HEK293 (cell line): ENCODE results near the gene TARS2.

Experiments
- CTCF ChIA-PET: fragments of 350-600 bp; formaldehyde crosslinking; extraction: SDS; loops from one replicate; lab custom pipeline; 2021; ENCODE audit warnings: antibody characterized with exemption; lab: Yijun Ruan, JAX
- POLR2A ChIA-PET: fragments of 300-600 bp; formaldehyde crosslinking; extraction: SDS; loops from one replicate; lab custom pipeline; 2020; ENCODE audit warnings: antibody characterized with exemption, inconsistent platforms; lab: Yijun Ruan, JAX
- H3K27ac ChIP-seq: fragments of 200-500 bp; sonication (Bioruptor generic); 2 replicates; pipeline ENCODE4 v1.5.1; 2014; ENCODE audit warnings: low read depth, low read length, control low read depth, inconsistent platforms; ENCODE audit errors: extremely low read depth
- H3K36me3 ChIP-seq, 2 experiments: fragments of 200-500 bp in 1 of 2; sonication (Bioruptor generic) in 1 of 2; 1 replicate in 1 of 2; 2 replicates in 1 of 2; pipeline ENCODE4 v1.5.1; 2014 to 2017; ENCODE audit warnings: inconsistent platforms in 2 of 2, low read length in 2 of 2; ENCODE audit not compliant: control insufficient read depth in 2 of 2, insufficient read depth in 1 of 2
- H3K4me1 ChIP-seq: fragments of 200-500 bp; sonication (Bioruptor generic); 2 replicates; pipeline ENCODE4 v1.5.1; 2014; ENCODE audit warnings: mild to moderate bottlenecking, low read length, inconsistent platforms; ENCODE audit not compliant: control insufficient read depth, insufficient read depth
- H3K4me3 ChIP-seq: 2 replicates; pipeline ENCODE4 v1.5.1; 2011; ENCODE audit warnings: low read depth, mild to moderate bottlenecking, control low read depth, low read length, moderate library complexity
- H3K9me3 ChIP-seq: fragments of 200-500 bp; sonication (Bioruptor generic); 2 replicates; pipeline ENCODE4 v1.5.1; 2014; ENCODE audit warnings: low read depth, low read length, inconsistent platforms; ENCODE audit not compliant: control insufficient read depth, insufficient read depth
- GLI4 ChIP-seq: fragments of 450-650 bp; formaldehyde crosslinking; IDR thresholded peaks from 2 replicates; pipeline ENCODE4 v1.5.1; 2016; ENCODE audit warnings: missing biosample characterization, missing genetic modification characterization
- SCRT2 ChIP-seq: fragments of 450-650 bp; formaldehyde crosslinking; IDR thresholded peaks from 2 replicates; pipeline ENCODE4 v1.5.1; 2016; ENCODE audit warnings: missing biosample characterization, missing genetic modification characterization
- SP3 ChIP-seq: fragments of 450-650 bp; formaldehyde crosslinking; IDR thresholded peaks from 2 replicates; pipeline ENCODE4 v1.5.1; 2016; ENCODE audit warnings: missing biosample characterization, missing genetic modification characterization
- SP7 ChIP-seq: fragments of 450-650 bp; formaldehyde crosslinking; IDR thresholded peaks from 2 replicates; pipeline ENCODE4 v1.5.1; 2016; ENCODE audit warnings: missing biosample characterization, missing genetic modification characterization
- ZBTB48 ChIP-seq: fragments of 450-650 bp; formaldehyde crosslinking; IDR thresholded peaks from 2 replicates; pipeline ENCODE4 v1.5.1; 2016; ENCODE audit warnings: missing biosample characterization, missing genetic modification characterization
- ZNF19 ChIP-seq: fragments of 450-650 bp; formaldehyde crosslinking; IDR thresholded peaks from 2 replicates; pipeline ENCODE4; 2016; ENCODE audit warnings: missing biosample characterization, missing genetic modification characterization, low read depth
- ZNF239 ChIP-seq: fragments of 450-650 bp; formaldehyde crosslinking; IDR thresholded peaks from 2 replicates; pipeline ENCODE4 v1.5.1; 2016; ENCODE audit warnings: missing biosample characterization, missing genetic modification characterization
- ZNF24 ChIP-seq: fragments of 450-650 bp; formaldehyde crosslinking; IDR thresholded peaks from 2 replicates; pipeline ENCODE4 v1.5.1; 2016; ENCODE audit warnings: missing biosample characterization, missing genetic modification characterization
- ZNF248 ChIP-seq: fragments of 450-650 bp; formaldehyde crosslinking; IDR thresholded peaks from 2 replicates; pipeline ENCODE4 v1.5.1; 2017; ENCODE audit warnings: missing biosample characterization, missing genetic modification characterization
- ZNF341 ChIP-seq: fragments of 450-650 bp; formaldehyde crosslinking; IDR thresholded peaks from 2 replicates; pipeline ENCODE4; 2016; ENCODE audit warnings: low read depth, missing biosample characterization, missing genetic modification characterization
- ZNF473 ChIP-seq: fragments of 450-650 bp; formaldehyde crosslinking; IDR thresholded peaks from 2 replicates; pipeline ENCODE4 v1.5.1; 2017; ENCODE audit warnings: missing biosample characterization, missing genetic modification characterization
- ZNF561 ChIP-seq: fragments of 450-650 bp; IDR thresholded peaks from 2 replicates; pipeline ENCODE4 v1.5.1; 2018; ENCODE audit warnings: missing biosample characterization, missing genetic modification characterization, borderline replicate concordance
- ZNF571 ChIP-seq: fragments of 450-650 bp; formaldehyde crosslinking; IDR thresholded peaks from 2 replicates; pipeline ENCODE4 v1.5.0; 2017; ENCODE audit warnings: missing biosample characterization, missing genetic modification characterization
- ZNF596 ChIP-seq: fragments of 450-650 bp; IDR thresholded peaks from 2 replicates; pipeline ENCODE4 v1.5.0; 2018; ENCODE audit warnings: missing biosample characterization, mild to moderate bottlenecking, missing genetic modification characterization, moderate library complexity
- ZNF600 ChIP-seq: fragments of 450-650 bp; formaldehyde crosslinking; IDR thresholded peaks from 2 replicates; pipeline ENCODE4 v1.5.1; 2016; ENCODE audit warnings: missing biosample characterization, missing genetic modification characterization
- ZNF658 ChIP-seq: fragments of 450-650 bp; formaldehyde crosslinking; IDR thresholded peaks from 2 replicates; pipeline ENCODE4; 2016; ENCODE audit warnings: missing biosample characterization, missing genetic modification characterization
- TF ChIP-seq, protein P1 (sequence below): fragments of 450-650 bp; formaldehyde crosslinking; IDR thresholded peaks from 2 replicates; pipeline ENCODE4 v1.5.1; 2017; ENCODE audit warnings: missing biosample characterization, missing genetic modification characterization
- TF ChIP-seq, protein P2 (sequence below): fragments of 450-650 bp; formaldehyde crosslinking; IDR thresholded peaks from 2 replicates; pipeline ENCODE4 v1.5.1; 2016; ENCODE audit warnings: missing biosample characterization, missing genetic modification characterization
- TF ChIP-seq, protein P3 (sequence below): fragments of 450-650 bp; formaldehyde crosslinking; IDR thresholded peaks from 2 replicates; pipeline ENCODE4 v1.5.1; 2016; ENCODE audit warnings: missing biosample characterization, missing genetic modification characterization
- TF ChIP-seq, protein P4 (sequence below): fragments of 450-650 bp; formaldehyde crosslinking; IDR thresholded peaks from 2 replicates; pipeline ENCODE4; 2016; ENCODE audit warnings: missing biosample characterization, missing genetic modification characterization
- TF ChIP-seq, protein P5 (sequence below): fragments of 450-650 bp; formaldehyde crosslinking; IDR thresholded peaks from 2 replicates; pipeline ENCODE4 v1.5.1; 2016; ENCODE audit warnings: missing biosample characterization, missing genetic modification characterization
- TF ChIP-seq, protein P6 (sequence below): fragments of 450-650 bp; formaldehyde crosslinking; IDR thresholded peaks from 2 replicates; pipeline ENCODE4 v1.5.1; 2017; ENCODE audit warnings: missing biosample characterization, missing genetic modification characterization

The TARS2 gene

DNA sequence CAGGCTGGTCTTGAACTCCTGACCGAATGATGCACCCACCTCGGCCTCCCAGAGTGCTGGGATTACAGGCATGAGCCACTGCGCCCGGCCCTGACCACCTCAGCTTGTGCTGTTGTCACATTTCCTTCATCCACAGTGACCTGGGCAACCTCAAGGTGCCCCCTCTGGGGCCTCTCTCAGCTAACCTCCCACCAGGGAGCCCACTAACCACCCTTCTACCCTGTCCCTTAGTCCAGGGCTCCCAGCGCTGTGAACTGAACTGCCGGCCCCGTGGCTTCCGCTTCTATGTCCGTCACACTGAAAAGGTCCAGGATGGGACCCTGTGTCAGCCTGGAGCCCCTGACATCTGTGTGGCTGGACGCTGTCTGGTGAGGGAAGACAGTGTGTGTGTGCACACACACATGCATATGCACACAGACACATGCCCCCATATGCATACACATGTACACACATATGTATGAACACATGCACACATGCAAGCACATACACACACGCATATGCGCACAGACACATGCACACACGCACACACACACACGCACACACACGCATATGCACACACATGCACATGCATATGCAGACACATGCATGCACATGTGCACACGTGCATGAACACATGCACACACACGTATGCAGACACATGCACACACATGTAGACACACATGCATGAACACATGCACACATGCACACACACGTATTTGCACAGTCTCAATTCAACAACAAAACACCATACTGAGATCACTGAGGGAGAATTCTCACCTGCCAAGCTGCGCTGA is 68.2 kb downstream of the TARS2 start:
- Histone ChIP-seq H3K27ac (no peak overlapping the region), H3K36me3 (peaks cover 0 to 6% of the 10 kb centered on the region in 2 experiments; a peak in 1 of 3 replicates)
- POLR2A ChIA-PET, result interaction anchor here (0.6 kb wide), 1 partner anchor 22 kb away, joined by 6 read pairs; no protein-coding TSS in a partner anchor
- TF ChIP-seq, protein P1, sequence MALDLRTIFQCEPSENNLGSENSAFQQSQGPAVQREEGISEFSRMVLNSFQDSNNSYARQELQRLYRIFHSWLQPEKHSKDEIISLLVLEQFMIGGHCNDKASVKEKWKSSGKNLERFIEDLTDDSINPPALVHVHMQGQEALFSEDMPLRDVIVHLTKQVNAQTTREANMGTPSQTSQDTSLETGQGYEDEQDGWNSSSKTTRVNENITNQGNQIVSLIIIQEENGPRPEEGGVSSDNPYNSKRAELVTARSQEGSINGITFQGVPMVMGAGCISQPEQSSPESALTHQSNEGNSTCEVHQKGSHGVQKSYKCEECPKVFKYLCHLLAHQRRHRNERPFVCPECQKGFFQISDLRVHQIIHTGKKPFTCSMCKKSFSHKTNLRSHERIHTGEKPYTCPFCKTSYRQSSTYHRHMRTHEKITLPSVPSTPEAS (tag by site-specific recombination), result peak; percentile 89
- no peak for TF ChIP-seq ZNF239
- TF ChIP-seq ZNF473 (tag by site-specific recombination), result no peak
- TF ChIP-seq, protein P2, sequence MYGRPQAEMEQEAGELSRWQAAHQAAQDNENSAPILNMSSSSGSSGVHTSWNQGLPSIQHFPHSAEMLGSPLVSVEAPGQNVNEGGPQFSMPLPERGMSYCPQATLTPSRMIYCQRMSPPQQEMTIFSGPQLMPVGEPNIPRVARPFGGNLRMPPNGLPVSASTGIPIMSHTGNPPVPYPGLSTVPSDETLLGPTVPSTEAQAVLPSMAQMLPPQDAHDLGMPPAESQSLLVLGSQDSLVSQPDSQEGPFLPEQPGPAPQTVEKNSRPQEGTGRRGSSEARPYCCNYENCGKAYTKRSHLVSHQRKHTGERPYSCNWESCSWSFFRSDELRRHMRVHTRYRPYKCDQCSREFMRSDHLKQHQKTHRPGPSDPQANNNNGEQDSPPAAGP (tag by site-specific recombination), result no peak
- no peak for TF ChIP-seq ZNF571
- no peak for TF ChIP-seq GLI4
- TF ChIP-seq, all 188 proteins: peak for 1
- Histone ChIP-seq H3K4me3 (no peak overlapping the region), H3K4me1 (no peaks in the 10 kb centered on the region), H3K9me3 (no peaks in the 10 kb centered on the region)
- CTCF ChIA-PET, result interaction anchor here (0.6 to 1.0 kb wide), 2 partner anchors 10 to 284 kb away, joined by 3 read pairs; no protein-coding TSS in a partner anchor

DNA sequence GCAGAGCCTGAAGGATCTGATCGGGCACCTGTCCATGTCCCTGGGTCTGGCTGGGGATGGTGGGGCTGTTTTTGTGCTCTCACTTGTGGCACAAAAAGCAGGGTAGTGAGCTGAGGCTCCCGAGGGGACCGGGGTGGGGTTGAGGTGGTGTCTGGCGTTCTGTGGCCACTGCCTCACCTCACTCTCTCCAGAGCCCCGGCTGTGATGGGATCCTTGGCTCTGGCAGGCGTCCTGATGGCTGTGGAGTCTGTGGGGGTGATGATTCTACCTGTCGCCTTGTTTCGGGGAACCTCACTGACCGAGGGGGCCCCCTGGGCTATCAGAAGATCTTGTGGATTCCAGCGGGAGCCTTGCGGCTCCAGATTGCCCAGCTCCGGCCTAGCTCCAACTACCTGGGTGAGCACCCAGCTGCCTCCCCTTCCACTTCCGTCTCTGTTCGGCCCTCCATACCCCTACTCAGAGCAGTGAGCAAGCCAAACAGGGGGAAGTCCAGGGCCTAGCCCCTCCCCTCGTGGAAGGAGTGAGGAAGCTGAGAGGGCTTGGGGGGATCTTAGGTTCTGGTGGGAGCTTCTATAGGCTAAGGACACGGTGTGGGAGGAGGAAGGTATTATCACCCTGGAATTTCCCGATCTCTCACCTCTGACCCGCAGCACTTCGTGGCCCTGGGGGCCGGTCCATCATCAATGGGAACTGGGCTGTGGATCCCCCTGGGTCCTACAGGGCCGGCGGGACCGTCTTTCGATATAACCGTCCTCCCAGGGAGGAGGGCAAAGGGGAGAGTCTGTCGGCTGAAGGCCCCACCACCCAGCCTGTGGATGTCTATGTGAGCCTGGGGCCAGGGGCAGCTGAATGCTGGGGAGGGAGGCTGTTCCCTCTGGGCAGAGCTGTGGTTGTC is 69.0 kb downstream of the TARS2 start:
- Histone ChIP-seq H3K36me3 (peaks cover 0 to 6% of the 10 kb centered on the region in 2 experiments; a peak in 1 of 3 replicates), H3K9me3 (no peaks in the 10 kb centered on the region), H3K4me1 (no peaks in the 10 kb centered on the region), H3K27ac (no peak overlapping the region), H3K4me3 (no peak overlapping the region)
- ChIA-PET CTCF (interaction anchor here (0.6 kb wide), 2 partner anchors 8 to 283 kb away, joined by 3 read pairs; no protein-coding TSS in a partner anchor), POLR2A (interaction anchor here (1.3 to 1.5 kb wide), 2 partner anchors 23 to 73 kb away, joined by 3 to 4 read pairs; partner anchors contain the start of genes ENSA and MCL1)
- TF ChIP-seq ZNF341 (tag by site-specific recombination) (0 out of 2 replicates have a peak, but pooled peaks have one; percentile 38), SP7 (tag by site-specific recombination) (no peak), ZNF561 (tag by site-specific recombination) (no peak), ZNF24 (tag by site-specific recombination) (no peak), ZNF658 (tag by site-specific recombination) (no peak), ZNF600 (no peak), SP3 (tag by site-specific recombination) (no peak), SCRT2 (0 out of 2 replicates have a peak, but pooled peaks have one; percentile 22), ZNF19 (tag by site-specific recombination) (no peak), ZNF596 (no peak), ZBTB48 (tag by site-specific recombination) (no peak), ZNF248 (tag by site-specific recombination) (no peak)
- TF ChIP-seq, protein P3, sequence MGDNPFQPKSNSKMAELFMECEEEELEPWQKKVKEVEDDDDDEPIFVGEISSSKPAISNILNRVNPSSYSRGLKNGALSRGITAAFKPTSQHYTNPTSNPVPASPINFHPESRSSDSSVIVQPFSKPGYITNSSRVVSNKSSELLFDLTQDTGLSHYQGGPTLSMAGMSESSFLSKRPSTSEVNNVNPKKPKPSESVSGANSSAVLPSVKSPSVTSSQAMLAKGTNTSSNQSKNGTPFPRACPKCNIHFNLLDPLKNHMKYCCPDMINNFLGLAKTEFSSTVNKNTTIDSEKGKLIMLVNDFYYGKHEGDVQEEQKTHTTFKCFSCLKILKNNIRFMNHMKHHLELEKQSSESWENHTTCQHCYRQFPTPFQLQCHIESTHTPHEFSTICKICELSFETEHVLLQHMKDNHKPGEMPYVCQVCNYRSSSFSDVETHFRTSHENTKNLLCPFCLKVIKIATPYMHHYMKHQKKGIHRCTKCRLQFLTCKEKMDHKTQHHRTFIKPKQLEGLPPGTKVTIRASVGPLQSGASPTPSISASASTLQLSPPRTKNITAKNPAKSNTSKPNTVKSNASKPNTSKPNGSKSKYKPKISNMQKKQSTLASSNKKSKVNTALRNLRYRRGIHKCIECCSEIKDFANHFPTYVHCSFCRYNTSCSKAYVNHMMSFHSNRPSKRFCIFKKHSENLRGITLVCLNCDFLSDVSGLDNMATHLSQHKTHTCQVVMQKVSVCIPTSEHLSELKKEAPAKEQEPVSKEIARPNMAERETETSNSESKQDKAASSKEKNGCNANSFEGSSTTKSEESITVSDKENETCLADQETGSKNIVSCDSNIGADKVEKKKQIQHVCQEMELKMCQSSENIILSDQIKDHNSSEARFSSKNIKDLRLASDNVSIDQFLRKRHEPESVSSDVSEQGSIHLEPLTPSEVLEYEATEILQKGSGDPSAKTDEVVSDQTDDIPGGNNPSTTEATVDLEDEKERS (tag by site-specific recombination), result no peak
- TF ChIP-seq, protein P4, sequence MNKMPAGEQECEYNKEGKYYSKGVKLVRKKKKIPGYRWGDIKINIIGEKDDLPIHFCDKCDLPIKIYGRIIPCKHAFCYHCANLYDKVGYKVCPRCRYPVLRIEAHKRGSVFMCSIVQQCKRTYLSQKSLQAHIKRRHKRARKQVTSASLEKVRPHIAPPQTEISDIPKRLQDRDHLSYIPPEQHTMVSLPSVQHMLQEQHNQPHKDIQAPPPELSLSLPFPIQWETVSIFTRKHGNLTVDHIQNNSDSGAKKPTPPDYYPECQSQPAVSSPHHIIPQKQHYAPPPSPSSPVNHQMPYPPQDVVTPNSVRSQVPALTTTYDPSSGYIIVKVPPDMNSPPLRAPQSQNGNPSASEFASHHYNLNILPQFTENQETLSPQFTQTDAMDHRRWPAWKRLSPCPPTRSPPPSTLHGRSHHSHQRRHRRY, result no peak
- TF ChIP-seq, protein P5, sequence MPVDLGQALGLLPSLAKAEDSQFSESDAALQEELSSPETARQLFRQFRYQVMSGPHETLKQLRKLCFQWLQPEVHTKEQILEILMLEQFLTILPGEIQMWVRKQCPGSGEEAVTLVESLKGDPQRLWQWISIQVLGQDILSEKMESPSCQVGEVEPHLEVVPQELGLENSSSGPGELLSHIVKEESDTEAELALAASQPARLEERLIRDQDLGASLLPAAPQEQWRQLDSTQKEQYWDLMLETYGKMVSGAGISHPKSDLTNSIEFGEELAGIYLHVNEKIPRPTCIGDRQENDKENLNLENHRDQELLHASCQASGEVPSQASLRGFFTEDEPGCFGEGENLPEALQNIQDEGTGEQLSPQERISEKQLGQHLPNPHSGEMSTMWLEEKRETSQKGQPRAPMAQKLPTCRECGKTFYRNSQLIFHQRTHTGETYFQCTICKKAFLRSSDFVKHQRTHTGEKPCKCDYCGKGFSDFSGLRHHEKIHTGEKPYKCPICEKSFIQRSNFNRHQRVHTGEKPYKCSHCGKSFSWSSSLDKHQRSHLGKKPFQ (tag by site-specific recombination), result no peak
- TF ChIP-seq, protein P6, sequence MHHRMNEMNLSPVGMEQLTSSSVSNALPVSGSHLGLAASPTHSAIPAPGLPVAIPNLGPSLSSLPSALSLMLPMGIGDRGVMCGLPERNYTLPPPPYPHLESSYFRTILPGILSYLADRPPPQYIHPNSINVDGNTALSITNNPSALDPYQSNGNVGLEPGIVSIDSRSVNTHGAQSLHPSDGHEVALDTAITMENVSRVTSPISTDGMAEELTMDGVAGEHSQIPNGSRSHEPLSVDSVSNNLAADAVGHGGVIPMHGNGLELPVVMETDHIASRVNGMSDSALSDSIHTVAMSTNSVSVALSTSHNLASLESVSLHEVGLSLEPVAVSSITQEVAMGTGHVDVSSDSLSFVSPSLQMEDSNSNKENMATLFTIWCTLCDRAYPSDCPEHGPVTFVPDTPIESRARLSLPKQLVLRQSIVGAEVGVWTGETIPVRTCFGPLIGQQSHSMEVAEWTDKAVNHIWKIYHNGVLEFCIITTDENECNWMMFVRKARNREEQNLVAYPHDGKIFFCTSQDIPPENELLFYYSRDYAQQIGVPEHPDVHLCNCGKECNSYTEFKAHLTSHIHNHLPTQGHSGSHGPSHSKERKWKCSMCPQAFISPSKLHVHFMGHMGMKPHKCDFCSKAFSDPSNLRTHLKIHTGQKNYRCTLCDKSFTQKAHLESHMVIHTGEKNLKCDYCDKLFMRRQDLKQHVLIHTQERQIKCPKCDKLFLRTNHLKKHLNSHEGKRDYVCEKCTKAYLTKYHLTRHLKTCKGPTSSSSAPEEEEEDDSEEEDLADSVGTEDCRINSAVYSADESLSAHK (tag by site-specific recombination), result no peak
